Muscle layer of duodenum (tissue), 2 donors: ENCODE data around the gene DNER.

ENCODE experiments used
- H3K27ac ChIP-seq: one replicate; pipeline ENCODE4 v1.7.0; 2013; ENCODE audit warnings: mild to moderate bottlenecking, low read length
- H3K27me3 ChIP-seq: one replicate; pipeline ENCODE4 v1.7.0; 2013; ENCODE audit warnings: low read depth, mild to moderate bottlenecking, control low read depth, low read length
- H3K36me3 ChIP-seq, 2 donors: one replicate each; pipeline ENCODE4 v1.7.0; 2013; ENCODE audit warnings: low read length in 2 of 2, control low read depth in 1 of 2, mild to moderate bottlenecking in 1 of 2; ENCODE audit not compliant: insufficient read depth in 2 of 2, control insufficient read depth in 1 of 2
- H3K4me1 ChIP-seq, 2 donors: one replicate each; pipeline ENCODE4 v1.7.0; 2013; ENCODE audit warnings: low read length in 2 of 2, mild to moderate bottlenecking in 2 of 2, control low read depth in 1 of 2, moderate library complexity in 1 of 2; ENCODE audit not compliant: insufficient read depth in 2 of 2, control insufficient read depth in 1 of 2
- H3K4me3 ChIP-seq, 2 donors: one replicate each; pipeline ENCODE4 v1.7.0; 2013; ENCODE audit warnings: low read length in 2 of 2, low read depth in 1 of 2, mild to moderate bottlenecking in 1 of 2
- H3K9me3 ChIP-seq, 2 donors: one replicate each; pipeline ENCODE4 v1.7.0; 2013; ENCODE audit warnings: low read length in 2 of 2, control low read depth in 1 of 2, mild to moderate bottlenecking in 1 of 2; ENCODE audit not compliant: control insufficient read depth in 1 of 2
- donor health status: healthy.

The DNER gene

DNA sequence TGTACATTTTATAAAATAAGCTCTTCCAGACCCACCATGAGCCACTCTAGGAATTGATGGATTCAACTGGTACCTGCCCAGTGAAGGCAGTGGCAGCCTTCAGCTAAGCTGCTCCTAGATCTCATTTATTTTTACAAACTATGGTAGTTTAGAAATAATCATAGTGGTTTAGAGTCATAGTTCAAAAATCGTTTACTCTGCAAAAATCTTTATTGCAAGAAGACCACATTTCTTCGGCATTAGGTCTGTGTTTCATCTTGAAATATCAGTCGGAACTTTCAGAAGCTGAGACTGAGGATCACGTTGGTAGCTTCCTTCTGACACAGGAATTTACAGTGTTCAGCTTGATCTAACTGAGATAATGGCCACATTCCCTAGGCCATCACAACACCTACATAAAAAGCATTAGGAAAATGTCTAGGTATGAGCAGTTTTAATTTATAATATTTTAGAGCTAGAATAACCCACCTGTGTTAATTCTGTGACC lies 237.0 kb downstream of the DNER start:
- no peaks in the 10 kb centered on the region for H3K36me3 ChIP-seq
- no peaks in the 10 kb centered on the region for H3K9me3 ChIP-seq
- H3K4me3 ChIP-seq = no peak overlapping the region
- no peaks in the 10 kb centered on the region for H3K27me3 ChIP-seq
- H3K27ac ChIP-seq = no peak overlapping the region
- H3K4me1 ChIP-seq = no peaks in the 10 kb centered on the region

- no peaks in the 10 kb centered on the region for H3K4me1 ChIP-seq
- H3K36me3 ChIP-seq = no peaks in the 10 kb centered on the region
- H3K27ac ChIP-seq = no peak overlapping the region
- no peaks in the 10 kb centered on the region for H3K9me3 ChIP-seq
- H3K27me3 ChIP-seq = no peaks in the 10 kb centered on the region
- H3K4me3 ChIP-seq = no peak overlapping the region
Measured at GRCh38 chr2:229475778-229476177, 238.6 kb downstream of the DNER start.

GRCh38 chr2:229474125-229474524 lies 240.2 kb downstream of the DNER start:
- H3K4me3 ChIP-seq = no peak overlapping the region
- no peaks in the 10 kb centered on the region for H3K36me3 ChIP-seq

GRCh38 chr2:229470781-229471180 lies 243.6 kb downstream of the DNER start:
- no peaks in the 10 kb centered on the region for H3K4me1 ChIP-seq
- H3K27me3 ChIP-seq = no peaks in the 10 kb centered on the region
- no peak overlapping the region for H3K27ac ChIP-seq
- H3K9me3 ChIP-seq = no peaks in the 10 kb centered on the region
- no peaks in the 10 kb centered on the region for H3K36me3 ChIP-seq
- no peak overlapping the region for H3K4me3 ChIP-seq

More at GRCh38 chr2:229474125-229474524, 240.2 kb downstream of the DNER start:
- Histone ChIP-seq H3K27me3 (no peaks in the 10 kb centered on the region), H3K9me3 (no peaks in the 10 kb centered on the region), H3K27ac (no peak overlapping the region), H3K4me1 (no peaks in the 10 kb centered on the region)

- no peak overlapping the region for H3K4me3 ChIP-seq
- H3K9me3 ChIP-seq = no peaks in the 10 kb centered on the region
- H3K36me3 ChIP-seq = no peaks in the 10 kb centered on the region
- H3K27me3 ChIP-seq = no peaks in the 10 kb centered on the region
- no peak overlapping the region for H3K27ac ChIP-seq
- no peaks in the 10 kb centered on the region for H3K4me1 ChIP-seq
Measured at GRCh38 chr2:229467783-229468182, 246.6 kb downstream of the DNER start.

- no peaks in the 10 kb centered on the region for H3K36me3 ChIP-seq
- H3K27ac ChIP-seq = no peak overlapping the region
- H3K4me1 ChIP-seq = no peaks in the 10 kb centered on the region
- H3K9me3 ChIP-seq = no peaks in the 10 kb centered on the region
- H3K27me3 ChIP-seq = no peaks in the 10 kb centered on the region
- no peak overlapping the region for H3K4me3 ChIP-seq
Measured at GRCh38 chr2:229463841-229464346, 250.5 kb downstream of the DNER start.

DNA sequence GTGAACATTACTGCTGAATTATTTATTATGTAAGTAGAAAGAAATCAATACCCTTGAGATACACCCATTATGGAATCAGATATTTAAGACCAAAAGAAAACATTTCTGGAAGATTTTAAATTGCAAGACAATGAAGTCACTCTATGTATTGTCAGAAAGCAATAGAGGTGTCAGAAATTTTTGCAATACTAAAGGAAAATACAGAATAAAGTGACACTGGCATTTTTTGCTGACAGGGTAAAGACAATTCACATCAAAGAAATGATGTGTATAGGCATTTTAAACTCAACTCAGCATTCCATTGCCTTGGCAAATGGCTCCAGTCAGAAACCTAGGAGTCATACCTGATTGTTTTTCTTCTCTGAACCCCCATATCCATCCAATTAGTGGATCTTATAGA lies 252.2 kb downstream of the DNER start:
- no peaks in the 10 kb centered on the region for H3K27me3 ChIP-seq
- no peaks in the 10 kb centered on the region for H3K4me1 ChIP-seq
- no peak overlapping the region for H3K27ac ChIP-seq
- no peaks in the 10 kb centered on the region for H3K9me3 ChIP-seq
- H3K36me3 ChIP-seq = no peaks in the 10 kb centered on the region
- H3K4me3 ChIP-seq = no peak overlapping the region

DNA sequence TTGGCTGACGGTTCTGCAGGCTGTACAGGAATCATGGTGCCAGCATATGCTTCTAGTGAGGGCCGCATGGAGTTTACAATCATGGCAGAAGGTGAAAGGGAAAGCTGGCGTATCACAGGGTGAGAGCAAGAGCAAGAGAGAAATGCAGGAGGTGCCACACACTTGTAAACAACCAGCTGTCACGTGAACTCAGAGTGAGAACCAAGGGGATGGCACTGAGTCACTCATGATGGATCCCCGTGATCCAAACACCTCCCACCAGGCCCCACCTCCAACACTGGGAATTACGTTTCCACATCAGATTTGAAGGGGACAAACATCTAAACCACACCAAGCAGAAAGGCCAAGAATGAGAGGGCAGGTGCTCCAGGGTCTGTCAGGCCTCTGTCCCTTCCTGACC lies 258.3 kb downstream of the DNER start:
- no peaks in the 10 kb centered on the region for H3K9me3 ChIP-seq
- H3K27ac ChIP-seq = no peak overlapping the region
- H3K27me3 ChIP-seq = no peaks in the 10 kb centered on the region
- H3K4me3 ChIP-seq = no peak overlapping the region
- no peaks in the 10 kb centered on the region for H3K4me1 ChIP-seq
- no peaks in the 10 kb centered on the region for H3K36me3 ChIP-seq

DNA sequence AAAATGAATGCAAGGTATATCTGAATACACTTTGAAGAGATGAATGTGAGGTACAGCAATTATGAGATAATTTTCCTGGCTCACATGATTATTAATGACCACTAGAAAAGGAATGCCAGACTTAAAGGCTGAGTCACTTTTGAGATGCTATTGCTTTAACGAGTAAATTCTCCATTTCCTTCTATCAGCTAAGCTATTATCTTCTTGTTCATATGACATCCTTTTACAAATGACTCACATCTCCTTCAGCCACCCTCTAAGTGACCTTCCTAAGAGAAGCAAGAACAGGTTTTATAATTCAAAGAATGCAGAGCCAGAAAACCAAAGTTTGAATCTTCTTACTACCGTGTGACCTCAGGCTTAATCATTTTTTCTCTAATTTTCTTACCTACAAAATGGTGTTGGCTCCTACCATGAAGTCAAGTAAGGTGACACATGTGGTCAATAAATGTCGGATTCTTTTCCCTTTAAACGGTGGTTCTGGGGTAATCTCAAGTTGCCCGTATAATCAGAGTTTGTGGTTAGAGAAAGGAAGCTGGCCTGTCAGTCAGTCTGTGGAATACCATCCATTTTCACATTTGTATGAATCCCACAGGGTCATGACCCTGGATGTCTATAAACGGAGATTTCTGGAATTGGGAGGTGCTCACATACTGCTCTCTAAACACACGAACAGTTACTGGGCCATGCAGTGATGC lies 259.3 kb downstream of the DNER start:
- Histone ChIP-seq H3K4me3 (no peak overlapping the region), H3K4me1 (no peaks in the 10 kb centered on the region), H3K27me3 (no peaks in the 10 kb centered on the region), H3K36me3 (no peaks in the 10 kb centered on the region), H3K27ac (no peak overlapping the region), H3K9me3 (no peaks in the 10 kb centered on the region)

- Histone ChIP-seq H3K4me3 (no peak overlapping the region), H3K36me3 (no peaks in the 10 kb centered on the region), H3K9me3 (no peaks in the 10 kb centered on the region), H3K27me3 (no peaks in the 10 kb centered on the region), H3K27ac (no peak overlapping the region), H3K4me1 (no peaks in the 10 kb centered on the region)
Measured at GRCh38 chr2:229453230-229453629, 261.1 kb downstream of the DNER start.

DNA sequence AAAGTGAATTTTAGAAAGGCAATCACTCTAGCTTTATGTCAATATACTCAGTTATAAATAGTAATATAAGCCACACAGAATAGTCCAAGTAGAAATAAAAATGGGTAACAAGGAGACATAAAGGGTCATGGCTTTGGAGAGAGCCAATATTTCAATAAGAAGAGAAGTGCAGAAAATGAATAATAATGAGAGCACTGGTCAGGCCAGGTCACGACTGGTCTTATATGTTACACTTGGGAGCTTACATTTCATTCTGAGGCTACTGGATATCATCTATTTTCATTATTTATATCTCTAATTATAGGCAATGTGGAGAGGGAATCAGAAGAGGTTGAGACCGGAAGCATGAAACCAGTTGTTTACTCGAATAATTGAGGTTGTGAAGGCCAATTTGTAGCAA lies 262.5 kb downstream of the DNER start:
- H3K36me3 ChIP-seq = no peaks in the 10 kb centered on the region

GRCh38 chr2:229447227-229447626 lies 267.1 kb downstream of the DNER start:
- H3K4me1 ChIP-seq = peaks cover 6% of the 10 kb centered on the region in 2 donors

More for the DNA sequence above, 262.5 kb downstream of the DNER start:
- no peaks in the 10 kb centered on the region for H3K9me3 ChIP-seq
- no peak overlapping the region for H3K27ac ChIP-seq
- no peaks in the 10 kb centered on the region for H3K4me1 ChIP-seq
- no peaks in the 10 kb centered on the region for H3K27me3 ChIP-seq
- no peak overlapping the region for H3K4me3 ChIP-seq

More at GRCh38 chr2:229447227-229447626, 267.1 kb downstream of the DNER start:
- H3K27ac ChIP-seq = no peak overlapping the region
- H3K36me3 ChIP-seq = peaks cover 0 to 4% of the 10 kb centered on the region in 2 donors
- no peaks in the 10 kb centered on the region for H3K9me3 ChIP-seq
- H3K4me3 ChIP-seq = no peak overlapping the region
- no peaks in the 10 kb centered on the region for H3K27me3 ChIP-seq
